GM18508 (cell line): ENCODE results near the gene C10orf71.

Experiments used
- ATAC-seq: cut with Tn5 transposase; IDR thresholded peaks from one replicate; pipeline ENCODE4 v1.9.1; 2021; ENCODE audit warnings: moderate number of reproducible peaks; ENCODE audit not compliant: insufficient read depth, unreplicated experiment

C10orf71 gene

DNA sequence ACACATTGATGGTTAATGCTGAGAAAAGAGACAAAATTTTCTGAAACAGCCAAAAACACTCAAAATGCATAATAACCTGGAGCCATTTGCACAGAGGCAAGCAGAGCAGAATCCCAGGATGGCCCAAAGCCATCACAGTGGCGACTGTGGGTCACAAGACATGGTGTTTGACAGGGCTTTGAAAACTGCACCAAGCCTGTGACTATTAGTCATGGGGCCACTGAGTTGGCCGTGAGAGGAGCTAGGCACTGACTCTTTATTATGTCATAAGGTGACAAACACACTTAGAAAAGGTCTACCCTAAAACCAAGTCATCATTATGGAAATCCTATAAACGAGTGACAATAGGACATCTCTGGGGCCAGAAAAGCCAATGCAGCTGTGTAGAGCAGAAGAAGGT, 73.0 kb downstream of the C10orf71 start:
- no peak for ATAC-seq

GRCh38 chr10:49373361-49373760, 74.4 kb downstream of the C10orf71 start:
- no peak for ATAC-seq

DNA sequence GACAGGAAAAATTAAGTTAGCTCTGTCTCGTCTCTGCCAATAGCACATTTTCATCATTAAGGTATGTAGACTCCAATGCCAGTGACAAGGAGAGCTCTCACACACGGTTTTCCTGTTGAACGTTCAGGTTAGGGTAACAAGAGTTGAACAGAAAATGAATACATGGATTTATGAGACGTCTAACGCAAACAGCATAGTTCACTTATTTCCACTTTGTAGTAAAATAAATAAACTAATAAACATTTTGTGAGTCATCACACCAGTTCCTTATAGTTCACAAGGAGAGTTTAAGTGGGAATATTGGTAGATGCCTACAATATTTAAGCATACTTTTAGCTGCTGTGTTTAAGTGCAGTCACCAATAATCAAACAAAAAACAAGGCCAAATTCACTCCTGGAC, 75.8 kb downstream of the C10orf71 start:
- no peak for ATAC-seq

DNA sequence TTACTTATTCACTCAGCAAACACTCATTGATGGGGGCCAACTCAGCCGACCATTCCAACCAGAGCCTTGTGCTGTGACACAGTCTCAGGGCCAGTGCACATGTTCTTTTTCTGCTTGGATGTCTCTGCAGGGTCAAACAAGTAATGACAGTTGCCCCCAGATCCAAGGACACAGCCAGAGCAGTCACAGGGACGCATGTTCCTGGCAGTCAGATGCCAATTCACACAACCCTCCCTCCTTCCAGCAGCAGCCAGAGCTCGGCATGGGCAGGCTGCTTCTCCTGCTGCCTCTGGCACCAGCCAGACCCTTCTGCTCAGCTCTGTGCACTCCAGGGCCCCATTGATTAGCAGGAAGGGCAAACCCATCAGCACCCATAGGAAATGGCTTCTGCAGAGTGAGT, 76.6 kb downstream of the C10orf71 start:
- no peak for ATAC-seq
